Astrocyte of the hippocampus (primary cell): ENCODE results near the gene LIN7B.

Experiments
- DNase-seq: peaks from one replicate; pipeline ENCODE4 v3.0.0; 2011; ENCODE audit warnings: low read depth, low spot score

LIN7B gene, protein sequence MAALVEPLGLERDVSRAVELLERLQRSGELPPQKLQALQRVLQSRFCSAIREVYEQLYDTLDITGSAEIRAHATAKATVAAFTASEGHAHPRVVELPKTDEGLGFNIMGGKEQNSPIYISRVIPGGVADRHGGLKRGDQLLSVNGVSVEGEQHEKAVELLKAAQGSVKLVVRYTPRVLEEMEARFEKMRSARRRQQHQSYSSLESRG

DNA sequence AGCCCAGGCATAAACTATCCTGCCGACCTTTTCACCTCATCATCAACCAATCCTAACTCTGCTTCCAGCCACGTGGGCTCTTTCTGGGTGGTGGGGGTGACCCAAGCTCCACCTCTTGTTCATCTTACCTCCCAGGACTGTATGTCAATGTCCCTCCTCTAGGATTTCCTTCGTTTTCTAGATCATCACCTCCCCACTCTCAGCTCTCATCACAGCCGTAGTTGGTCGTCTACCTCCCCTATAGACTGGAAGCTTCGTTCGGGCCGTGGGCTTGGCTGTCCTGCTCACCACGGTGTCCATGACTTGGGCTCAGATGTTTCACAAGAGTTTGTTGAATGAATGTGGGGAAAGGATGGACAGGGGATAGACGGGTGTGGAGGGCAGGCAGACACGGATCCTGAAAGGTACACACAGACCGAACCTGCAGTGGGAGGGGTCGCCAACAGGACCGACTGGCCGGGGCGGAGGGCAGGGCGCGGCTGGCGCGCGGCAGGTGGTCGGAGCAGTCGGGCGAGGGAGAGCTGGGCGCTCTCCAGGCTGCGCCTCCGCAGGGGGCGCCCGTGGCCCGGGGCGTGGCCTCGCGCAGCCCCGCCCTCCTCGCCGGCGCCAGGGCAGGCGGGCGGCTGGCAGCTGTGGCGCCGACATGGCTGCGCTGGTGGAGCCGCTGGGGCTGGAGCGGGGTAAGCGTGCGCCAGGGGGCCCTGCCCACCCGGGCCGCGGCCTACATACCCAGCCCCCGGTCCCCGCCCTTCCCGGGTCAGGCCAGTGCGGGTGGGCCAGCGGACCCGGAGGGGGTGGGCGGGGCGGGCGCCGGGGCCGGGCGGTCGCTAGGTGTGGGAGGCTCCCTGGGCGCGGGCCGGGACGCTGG lies at the start of gene LIN7B:
TSS of gene LIN7B (plus strand) at position 609 of the 868 bp plus-strand sequence. CDS start at position 644, 35 bp downstream.
- DNase-seq = peak; percentile 92

DNA sequence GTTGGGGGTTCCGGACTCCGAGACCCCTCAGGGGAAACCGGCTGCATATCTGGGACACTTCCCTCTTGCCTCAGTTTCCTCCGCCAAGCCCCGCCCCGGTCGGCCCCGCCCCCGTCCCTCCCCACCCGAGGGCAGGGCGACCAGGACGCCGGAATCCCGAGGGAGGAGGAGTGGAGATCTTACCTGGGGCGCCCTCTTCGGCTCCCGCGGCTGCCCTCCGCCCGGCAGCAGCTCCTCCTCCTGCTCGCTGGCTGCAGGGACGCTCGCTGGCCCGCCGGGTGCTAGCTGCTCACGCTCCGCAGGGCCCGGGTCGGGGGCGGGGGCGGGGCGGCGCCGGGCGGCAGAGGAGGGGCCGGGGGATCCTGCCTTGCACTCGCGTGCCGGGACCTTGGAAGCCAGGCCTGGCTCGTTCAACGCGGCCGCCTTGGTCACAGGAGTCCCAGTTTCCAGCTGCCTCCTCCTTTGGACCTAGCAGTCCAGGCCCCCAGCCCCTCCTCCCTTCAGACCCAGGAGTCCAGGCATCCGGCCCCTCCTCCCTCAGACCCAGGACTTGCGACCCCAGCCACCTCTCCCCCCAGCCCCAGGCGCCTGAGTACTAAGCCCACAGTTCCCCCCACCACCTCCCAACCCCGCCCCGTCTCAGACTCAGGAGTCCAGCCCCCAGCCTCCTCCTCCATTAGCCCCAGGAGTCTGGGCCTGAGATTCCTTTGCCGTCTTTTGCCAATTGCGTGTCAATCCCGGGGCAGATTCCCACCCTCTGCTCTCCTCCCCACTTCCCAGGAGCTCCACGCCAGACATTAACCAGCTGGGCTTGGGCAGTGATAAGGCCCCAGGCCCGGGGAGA lies 49.2 kb upstream of the LIN7B start, which contains the start of gene NTF4:
TSS of gene NTF4 (minus strand) at position 51 of the 844 bp plus-strand sequence. CDS start 2,821 bp downstream, outside the sequence.
- peak; percentile 79 for DNase-seq

DNA sequence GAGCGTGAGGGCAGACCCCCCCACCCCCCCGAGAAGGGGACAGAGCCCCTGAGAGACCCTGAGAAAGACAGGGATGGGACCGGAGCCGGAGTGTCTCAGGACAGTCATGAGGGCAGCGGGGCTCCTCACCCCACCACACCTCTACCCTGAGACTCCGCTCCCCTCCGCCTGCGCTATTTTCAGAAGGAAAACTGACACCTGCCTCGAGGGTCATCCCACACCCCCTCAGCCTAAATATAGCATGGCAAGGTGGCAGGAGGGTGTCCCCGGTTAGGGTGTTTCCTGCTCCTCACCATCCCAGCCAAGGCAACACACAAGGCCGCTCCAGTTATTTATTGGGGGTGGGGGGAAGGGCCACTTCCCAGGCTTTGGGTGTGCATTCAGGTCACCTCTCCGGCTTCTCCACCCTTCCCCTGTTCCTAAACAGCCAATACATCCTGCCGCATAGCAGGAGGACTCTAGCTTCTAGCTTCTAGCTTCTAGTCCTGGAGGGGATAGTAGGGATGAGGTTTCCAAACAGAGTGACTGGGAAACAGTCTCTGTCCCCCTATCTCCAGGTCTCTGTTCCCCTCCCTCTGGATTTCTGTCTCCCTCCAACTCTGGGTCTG lies 48.2 kb upstream of the LIN7B start:
- no peak for DNase-seq

DNA sequence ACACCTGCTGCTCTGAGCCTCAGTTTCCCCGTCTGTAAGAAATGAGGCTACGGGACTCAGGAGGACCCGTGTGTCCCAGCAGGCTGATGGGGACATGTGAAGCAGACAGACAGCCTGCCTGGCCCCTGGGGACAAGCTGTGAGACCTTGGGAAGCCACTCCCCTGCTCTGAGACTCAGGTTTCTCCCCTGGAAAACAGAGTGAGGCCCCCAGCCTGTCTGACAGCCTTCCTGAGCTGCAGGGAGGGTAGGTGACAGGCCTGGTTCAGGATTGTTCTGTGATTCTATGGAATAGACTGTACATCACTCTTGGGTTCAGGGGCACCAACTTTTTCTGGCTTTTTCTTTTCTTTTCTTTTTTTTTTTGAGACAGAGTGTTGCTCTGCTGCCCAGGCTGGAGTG lies 46.6 kb upstream of the LIN7B start:
- no peak for DNase-seq

DNA sequence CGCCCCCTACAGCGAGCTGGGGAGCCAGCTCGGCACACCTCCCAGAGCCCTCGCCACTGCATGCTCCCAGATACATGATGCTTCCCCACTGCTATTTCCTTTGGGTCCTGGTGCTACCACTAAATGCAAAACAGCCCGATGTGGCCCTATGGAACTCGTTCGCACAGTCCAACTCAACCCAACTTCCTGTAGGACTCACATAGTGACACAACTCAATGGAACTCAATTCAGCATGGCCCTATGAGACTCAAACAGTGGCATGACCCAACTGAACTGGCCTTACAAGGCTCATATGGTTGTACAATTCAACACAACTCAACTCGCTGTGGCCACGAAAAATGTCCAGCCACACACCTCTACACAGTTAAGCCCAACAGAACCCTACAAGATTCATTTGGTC lies 45.1 kb upstream of the LIN7B start:
- DNase-seq = peak; percentile 28

DNA sequence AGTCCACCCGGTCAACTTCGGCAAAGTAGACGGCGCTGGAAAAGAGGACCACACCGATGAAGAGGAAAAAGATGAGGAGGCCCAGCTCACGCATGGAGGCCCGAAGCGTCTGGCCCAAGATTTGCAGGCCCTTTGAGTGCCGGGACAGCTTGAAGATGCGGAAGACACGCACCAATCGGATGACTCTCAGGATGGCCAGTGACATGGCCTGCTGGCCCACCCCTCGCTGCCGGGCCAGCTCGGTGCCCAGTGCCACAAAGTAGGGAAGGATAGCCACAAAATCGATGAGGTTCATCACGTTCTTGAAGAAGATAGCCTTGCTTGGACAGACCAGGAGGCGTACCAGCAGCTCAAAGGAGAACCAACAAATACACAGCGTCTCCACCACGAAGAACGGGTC lies 43.8 kb upstream of the LIN7B start:
- DNase-seq = no peak

DNA sequence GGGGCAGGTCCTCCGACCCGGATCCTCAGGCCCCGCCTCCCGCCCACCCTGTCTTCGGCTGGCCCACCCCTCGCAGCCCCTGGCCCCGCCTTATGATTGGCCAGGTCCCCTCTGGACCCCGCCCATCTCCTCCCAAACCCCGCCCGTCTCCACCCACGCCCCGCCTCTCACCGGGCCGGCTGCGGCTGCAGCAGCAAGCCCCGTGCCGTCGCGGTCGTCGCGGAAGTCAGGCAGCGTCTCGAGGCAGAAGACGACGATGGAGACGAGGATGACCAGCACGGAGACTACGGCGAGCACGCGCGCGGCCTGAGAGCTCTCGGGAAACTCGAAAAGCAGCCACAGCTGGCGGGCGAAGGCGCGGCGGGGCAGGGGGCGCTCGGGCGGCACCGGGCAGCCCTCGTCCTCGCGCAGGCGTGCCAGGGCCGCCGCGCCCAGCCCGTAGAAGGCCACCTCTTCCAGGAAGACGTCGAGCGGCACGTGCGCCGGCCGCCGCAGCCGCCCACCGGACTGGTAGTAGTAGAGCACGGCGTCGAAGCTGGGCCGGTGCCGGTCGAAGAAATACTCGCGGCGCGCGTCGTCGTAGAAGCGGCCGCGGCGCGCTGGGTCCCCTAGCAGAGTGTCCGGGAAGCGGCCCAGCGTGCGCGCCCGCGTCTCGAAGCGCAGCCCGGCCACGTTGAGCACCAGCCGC lies 42.2 kb upstream of the LIN7B start:
- peak; percentile 60 for DNase-seq

DNA sequence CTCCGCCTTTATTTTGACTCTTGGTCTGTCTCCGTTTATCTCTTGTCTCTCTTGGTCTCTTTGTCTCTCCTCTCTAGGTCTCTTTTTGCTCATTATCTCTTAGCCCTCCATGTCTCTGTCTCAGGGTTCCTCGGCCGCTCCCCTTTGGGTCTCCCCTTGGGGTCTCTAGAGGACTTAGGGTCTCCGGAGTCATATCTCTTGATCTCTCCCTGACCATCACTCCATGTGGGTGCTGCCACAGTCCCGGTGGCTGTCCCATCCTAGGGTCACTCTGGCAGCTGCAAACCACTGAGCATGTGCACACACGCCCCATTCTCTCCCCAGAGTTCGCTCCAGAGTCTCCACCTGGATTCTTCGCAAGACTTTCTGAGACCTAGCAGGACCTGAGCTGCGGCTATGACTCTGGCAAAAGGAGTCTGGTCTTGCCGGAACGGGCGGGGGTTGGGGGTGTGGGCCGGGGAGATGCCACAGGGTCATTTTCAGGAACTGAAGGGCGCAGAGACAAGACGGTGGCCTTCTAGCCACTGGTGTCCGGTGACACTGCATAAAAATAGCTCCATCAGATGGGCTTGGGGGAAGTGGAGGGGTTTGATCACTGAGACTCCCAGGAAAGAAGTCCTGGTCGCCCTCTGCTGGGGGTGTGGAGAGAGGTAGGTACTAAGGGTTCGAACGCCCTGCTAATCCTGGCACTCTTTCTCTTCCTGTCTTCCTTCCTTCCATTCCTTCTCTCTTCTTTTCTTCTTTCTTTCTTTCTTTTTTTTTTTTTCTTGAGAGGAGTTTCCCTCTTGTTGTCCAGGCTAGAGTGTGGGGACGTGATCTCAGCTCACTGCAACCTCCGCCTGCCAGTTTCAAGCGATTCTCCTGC lies 40.4 kb upstream of the LIN7B start:
- DNase-seq = peak; percentile 28

DNA sequence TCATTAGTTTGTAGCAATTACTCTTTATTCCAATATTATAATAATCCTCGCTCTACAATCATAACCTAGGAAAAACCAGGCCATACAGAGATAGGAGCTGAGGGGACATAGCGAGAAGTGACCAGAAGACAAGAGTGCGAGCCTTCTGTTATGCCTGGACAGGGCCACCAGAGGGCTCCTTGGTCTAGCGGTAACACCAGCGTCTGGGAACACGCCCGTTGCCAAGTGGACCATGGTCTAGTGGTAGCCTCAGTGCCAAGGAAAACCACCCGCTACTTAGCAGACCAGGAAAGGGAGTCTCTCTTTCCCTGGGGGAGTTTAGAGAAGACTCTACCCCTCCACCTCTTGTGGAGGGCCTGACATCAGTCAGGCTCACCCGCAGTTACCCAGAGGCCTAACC lies 39.3 kb upstream of the LIN7B start:
- peak; percentile 82 for DNase-seq

DNA sequence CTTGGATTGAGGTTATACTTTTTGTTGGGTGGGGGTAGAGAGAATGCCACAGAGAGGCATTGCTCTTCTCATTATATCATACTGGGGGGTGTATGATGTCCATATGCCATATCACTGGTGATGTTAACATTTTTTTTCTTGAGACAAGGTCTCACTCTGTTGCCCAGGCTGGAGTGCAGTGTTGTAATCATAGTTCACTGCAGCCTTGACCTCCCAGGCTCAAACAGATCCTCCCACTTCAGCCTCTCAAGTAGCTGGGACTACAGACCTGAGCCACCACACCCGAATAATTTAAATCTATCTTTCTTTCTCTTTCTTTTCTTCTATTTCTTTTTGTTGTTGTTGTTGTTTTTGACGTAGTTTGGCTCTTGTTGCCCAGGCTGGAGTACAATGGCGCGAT lies 33.8 kb upstream of the LIN7B start:
- DNase-seq = no peak

DNA sequence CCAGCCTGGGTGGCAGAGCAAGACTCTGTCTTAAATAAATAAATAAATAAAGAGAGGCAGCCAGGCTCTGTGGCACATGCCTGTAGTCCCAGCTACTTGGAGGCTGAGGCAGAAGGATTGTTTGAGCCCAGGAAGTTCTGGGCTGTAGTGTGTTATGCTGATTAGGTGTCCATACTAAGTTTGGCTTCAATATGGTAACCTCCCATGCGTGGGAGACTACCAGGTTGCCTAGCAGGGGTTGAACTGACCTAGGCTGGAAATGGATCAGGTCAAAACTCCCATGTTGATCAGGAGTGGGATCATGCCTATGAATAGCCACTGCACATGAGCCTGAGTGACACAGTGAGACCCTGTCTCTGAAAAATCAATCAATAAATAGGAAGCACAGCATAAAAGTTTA lies 32.9 kb upstream of the LIN7B start:
- DNase-seq = no peak

DNA sequence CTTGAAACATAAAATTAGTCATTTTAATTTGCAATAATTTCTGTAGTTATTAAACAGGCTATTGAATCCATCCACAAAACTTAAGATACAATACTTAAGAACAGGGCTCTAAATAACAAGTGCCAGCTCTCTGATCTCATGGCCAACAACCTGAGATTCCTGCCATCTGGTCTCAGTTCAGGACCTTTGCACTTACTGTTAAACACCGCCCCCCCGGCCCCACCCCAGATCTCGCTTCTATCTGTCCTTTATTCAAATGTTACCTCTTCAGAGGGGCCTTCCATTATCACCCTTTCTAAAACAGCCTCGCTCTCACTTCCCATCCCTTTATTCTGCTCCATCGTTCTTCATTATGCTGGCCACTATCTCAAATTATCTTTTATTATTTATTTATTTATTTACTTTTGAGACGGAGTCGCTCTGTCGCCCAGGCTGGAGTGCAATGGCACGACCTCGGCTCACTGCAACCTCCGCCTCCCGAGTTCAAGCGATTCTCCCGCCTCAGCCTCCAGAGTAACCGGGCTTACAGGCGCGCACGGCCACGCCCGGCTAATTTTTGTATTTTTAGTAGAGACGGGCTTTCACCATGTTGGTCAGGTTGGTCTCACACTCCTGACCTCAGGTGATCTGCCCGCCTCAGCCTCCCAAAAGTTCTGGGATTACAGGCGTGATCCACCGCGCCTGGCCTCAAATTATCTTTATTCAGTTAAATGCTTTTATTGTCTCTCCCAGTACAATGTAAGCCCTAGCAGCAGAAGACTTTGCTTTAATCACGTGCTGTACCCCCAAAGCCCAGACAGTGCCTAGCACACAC lies 29.8 kb upstream of the LIN7B start:
- no peak for DNase-seq

DNA sequence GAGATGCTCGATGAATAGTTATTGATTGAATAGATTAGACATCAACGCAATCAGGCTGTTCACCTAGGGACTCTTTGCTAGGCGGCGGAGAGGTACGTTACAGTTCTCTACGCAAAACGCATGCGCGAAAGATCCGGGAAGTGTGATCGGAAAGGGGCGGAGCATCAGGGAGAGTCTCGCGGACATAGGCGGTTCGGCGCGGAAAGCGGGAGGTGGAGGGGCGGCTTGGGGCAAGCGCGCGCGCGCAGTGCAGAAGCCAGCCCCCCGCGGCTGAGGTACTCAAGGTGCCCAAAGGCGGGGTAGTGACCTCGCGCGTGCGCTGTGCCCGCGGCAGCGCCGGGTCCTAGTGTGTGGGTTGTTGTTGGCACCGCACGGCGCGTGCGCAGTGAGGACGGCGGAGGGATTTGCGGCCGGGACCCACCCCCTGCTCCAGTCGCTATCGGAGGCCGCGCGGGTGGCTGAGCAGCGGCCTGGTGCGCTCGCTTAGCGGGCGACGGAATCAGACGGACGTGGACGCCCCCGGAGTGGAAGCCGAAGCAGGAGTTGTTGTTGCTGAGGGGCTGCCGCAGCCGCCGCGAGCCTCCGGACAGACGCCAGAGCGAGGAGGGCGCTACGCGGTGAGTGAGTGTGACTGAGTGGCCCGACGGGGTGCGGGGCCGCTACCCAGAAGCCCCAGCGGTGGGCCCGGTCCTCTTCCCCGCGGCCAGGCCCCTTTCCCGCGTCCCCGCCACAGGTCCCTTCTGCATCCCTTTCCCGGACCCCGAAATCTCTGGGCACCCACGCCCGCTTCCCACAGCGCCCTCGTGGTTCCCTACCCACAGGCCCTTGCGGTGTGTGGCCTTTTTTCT lies 28.9 kb upstream of the LIN7B start, which contains the start of gene SNRNP70:
TSS of gene SNRNP70 (plus strand) at position 432 of the 848 bp plus-strand sequence. CDS start 964 bp downstream, outside the sequence.
- DNase-seq = peak; percentile 100

DNA sequence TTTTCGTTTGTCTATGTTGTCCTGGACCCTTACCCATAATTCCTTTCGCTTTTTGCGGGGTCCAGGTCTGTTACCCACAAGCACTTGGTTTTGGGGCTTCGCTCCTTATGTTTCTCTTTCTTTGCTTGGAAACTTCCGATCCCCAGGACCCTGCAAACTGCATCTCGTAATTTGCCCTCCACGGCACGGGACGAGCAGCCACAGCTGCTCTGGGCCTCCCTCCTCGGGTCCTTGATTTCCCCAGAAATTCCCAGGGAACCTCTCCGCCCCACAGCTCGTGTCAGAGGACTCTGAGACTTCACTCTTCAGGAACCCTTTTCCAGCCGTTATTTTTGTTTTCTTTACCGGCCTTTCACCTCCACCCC lies 28.3 kb upstream of the LIN7B start:
- no peak for DNase-seq

DNA sequence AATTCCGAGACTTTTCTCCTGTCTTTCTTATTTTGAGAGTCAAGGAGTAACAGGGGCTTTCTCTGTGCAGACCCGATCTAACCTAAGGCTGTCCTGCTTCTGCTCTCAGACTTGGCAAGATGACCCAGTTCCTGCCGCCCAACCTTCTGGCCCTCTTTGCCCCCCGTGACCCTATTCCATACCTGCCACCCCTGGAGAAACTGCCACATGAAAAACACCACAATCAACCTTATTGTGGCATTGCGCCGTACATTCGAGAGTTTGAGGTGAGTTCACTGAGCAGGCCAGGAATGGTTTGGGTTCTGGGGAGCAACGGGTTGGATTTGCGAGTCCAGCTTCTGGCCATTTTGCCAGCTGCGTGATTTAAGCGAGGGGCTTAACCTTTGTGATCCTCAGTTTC lies 27.9 kb upstream of the LIN7B start:
- no peak for DNase-seq

DNA sequence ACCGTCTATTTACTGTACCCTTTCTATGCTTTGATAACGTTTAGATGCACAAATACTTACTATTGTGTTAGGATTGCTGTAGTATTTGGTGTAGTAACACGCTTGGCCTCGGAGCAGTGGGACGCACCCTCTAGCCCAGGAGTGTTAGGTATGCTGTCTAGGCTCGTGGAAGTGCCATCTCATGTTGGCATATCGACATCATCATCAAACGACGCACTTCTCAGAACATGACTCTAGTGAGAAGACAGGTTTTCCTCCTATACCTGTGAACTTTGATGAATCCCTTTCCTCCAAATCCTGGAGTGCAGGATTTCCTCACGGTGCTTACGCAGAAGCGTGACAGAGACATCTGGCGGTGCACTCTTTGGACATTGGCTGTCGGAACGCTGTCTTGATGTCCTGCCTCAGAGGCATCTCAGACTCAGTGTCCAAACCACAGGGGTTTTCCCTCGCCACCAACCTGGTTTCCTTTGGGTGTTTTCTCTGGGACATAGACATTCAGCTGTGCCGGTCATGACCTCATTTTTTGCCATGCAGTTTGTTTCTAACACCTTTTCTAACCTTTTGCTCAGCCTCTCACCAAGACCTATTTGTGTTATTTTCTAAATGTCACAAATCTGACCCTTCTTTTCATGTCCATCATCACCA lies 22.7 kb upstream of the LIN7B start:
- DNase-seq = no peak

DNA sequence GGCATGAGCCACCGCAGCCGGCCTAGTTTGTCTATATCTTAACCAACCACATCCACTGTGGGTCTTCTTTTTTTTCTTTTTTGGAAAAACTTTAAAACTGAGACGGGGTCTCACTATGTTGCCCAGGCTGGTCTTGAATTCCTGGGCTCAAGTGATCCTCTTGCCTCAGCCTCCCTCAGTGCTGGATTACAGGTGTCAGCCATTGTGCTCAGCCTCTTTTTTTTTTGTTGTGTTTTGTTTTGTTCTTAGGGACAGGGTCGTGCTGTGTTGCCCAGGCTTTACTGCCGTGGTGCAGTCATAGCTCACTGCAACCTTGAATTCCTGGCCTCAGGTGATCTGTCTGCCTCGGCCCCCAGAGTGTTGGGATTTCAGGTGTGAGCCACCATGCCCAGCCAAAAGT lies 21.5 kb upstream of the LIN7B start:
- no peak for DNase-seq
